GM12874 (cell line): ENCODE results near the gene RTKN2.

Experiments used
- CTCF ChIP-seq: IDR thresholded peaks from 2 replicates; pipeline ENCODE4 v1.5.1; 2011; ENCODE audit warnings: low read depth, mild to moderate bottlenecking, control low read depth, low read length, moderate library complexity; ENCODE audit not compliant: insufficient read depth

The RTKN2 gene

DNA sequence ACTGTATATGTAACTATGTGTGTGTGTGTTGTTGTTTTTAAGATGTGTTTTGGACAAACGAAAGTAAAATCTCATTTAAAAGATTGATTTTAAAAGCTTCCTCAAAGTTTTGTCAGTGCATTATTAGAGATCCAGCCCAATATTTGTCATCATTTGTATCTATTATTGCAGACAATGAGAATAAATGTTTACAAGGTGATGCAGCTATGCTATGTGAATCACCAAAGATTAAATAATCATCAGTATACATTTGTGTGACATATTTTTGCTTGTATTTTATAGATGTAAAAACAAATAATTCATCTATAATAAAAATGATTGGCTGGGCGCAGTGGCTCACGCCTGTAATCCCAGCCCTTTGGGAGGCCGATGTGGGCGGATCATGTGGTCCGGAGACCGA is 35.3 kb upstream of the RTKN2 start:
- no peak for TF ChIP-seq CTCF

GRCh38 chr10:62302760-62303159 is 34.1 kb upstream of the RTKN2 start:
- TF ChIP-seq CTCF = no peak

- TF ChIP-seq CTCF = no peak
Observed at GRCh38 chr10:62297857-62298256, 29.2 kb upstream of the RTKN2 start.

DNA sequence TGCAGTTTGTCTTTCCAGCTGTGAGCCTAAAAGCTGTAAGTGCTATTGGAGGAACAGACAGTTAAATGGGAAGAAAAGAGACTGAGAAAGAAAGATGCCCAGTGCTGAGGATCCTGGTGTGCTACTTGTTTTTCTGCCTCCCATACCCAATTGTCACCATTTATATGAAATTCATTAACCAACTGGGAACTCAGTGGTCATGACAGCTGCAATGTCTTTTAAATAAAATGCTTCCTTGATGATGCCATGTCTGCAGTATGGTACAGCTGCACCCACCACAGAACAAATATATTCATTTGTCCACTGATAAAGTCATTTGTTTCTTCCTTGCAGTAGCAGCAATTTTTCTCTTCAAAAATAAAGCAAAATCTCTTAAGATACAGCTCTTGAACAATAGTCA is 15.6 kb upstream of the RTKN2 start:
- TF ChIP-seq CTCF = no peak

- no peak for TF ChIP-seq CTCF
Observed at GRCh38 chr10:62278441-62278910, 9.8 kb upstream of the RTKN2 start.

DNA sequence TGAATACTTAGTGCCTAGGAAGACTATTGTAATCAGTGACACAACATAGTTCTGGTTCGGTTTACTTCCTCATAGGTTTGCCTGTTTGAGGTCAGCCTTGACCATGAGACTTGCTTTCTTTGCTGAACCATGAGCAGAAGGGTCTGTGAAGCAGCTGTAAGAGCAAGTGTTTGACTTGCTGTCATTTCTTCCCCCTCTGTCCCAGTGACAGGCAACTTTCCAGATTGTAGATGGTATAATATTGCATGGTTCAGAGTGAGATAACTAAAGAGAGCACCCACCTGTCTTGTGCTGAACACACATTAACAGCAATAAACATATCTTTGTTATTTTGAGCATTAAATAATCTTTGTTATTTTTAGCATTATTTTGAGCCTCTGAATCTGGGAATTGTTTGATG is 9.3 kb upstream of the RTKN2 start:
- no peak for TF ChIP-seq CTCF

GRCh38 chr10:62270020-62270419 is 1.4 kb upstream of the RTKN2 start:
- TF ChIP-seq CTCF = no peak

- no peak for TF ChIP-seq CTCF
Observed at GRCh38 chr10:62268027-62268398, 631 bp downstream of the RTKN2 start.
